Measurements from ENCODE around the gene CENPX.

Gene CENPX

GRCh38 chr17:82022310-82022980 is at the start of gene CENPX:
TSS of gene CENPX (minus strand) at chr17:82022878. CDS start at chr17:82022861, 17 bp downstream.
- in situ Hi-C loops (cut with HindIII; ENCODE audit: low sequenced_read_pairs), result no loop called here

DNA sequence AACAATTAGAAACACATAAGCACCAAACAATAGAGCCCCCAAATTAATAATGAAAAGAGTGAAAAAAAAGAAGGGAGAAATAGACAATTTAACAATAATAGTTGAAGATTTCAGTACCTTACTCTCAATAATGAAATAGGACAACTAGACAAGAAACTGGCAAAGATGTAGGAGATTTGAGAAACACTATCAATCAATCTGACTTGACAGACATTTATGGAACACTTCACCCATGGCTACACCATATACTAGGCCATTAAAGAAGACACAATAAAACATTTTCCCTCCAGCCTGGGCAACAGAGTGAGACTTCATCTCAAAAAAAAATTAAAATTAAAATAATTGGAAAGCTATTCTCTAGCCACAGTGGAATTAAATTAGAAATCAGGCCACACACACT is 47.9 kb upstream of the CENPX start:
- in situ Hi-C loops (cut with HindIII; ENCODE audit: low sequenced_read_pairs), result no loop called here

- in situ Hi-C loops (cut with HindIII; ENCODE audit: low sequenced_read_pairs), result no loop called here
These were observed 43.1 kb upstream of the CENPX start, which contains the start of gene DUS1L for GRCh38 chr17:82065638-82066303. TSS of gene DUS1L (minus strand) at chr17:82065804. CDS start at chr17:82065059, 745 bp downstream.

GRCh38 chr17:82065193-82065637 is 42.5 kb upstream of the CENPX start:
- in situ Hi-C loops (cut with HindIII; ENCODE audit: low sequenced_read_pairs), result no loop called here

GRCh38 chr17:82064433-82065192 is 41.9 kb upstream of the CENPX start:
- in situ Hi-C loops (cut with HindIII; ENCODE audit: low sequenced_read_pairs), result no loop called here

- in situ Hi-C loops (cut with HindIII; ENCODE audit: low sequenced_read_pairs), result no loop called here
These were observed 41.0 kb upstream of the CENPX start for GRCh38 chr17:82063424-82064415.

DNA sequence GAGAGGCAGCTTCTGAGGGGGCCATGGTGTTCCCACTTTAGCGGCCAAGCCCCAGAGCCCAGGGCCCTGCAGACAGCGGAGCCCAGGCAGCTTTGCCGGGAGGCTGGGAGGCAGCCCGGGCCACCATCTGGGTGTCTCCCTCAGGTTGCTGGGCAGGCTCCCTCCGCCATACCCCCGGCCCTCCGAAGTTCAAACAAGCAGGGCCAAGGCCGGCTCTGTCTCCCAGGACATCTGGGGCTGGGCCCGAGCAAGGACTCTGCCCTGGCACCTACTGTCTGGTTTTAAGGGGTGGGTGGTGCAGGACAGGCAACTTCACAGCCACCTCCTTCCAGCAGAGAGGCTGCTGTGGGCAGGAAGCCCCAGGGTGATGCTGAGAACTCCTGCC is 40.3 kb upstream of the CENPX start:
- in situ Hi-C loops (cut with HindIII; ENCODE audit: low sequenced_read_pairs), result no loop called here

GRCh38 chr17:82062076-82062983 is 39.7 kb upstream of the CENPX start:
- in situ Hi-C loops (cut with HindIII; ENCODE audit: low sequenced_read_pairs), result no loop called here

GRCh38 chr17:82061047-82061925 is 38.6 kb upstream of the CENPX start:
- in situ Hi-C loops (cut with HindIII; ENCODE audit: low sequenced_read_pairs), result no loop called here

- in situ Hi-C loops (cut with HindIII; ENCODE audit: low sequenced_read_pairs), result no loop called here
These were observed 37.9 kb upstream of the CENPX start for GRCh38 chr17:82060614-82061013.

- in situ Hi-C loops (cut with HindIII; ENCODE audit: low sequenced_read_pairs), result no loop called here
These were observed 37.3 kb upstream of the CENPX start for GRCh38 chr17:82060001-82060380.

GRCh38 chr17:82059272-82060000 is 36.8 kb upstream of the CENPX start:
- in situ Hi-C loops (cut with HindIII; ENCODE audit: low sequenced_read_pairs), result no loop called here

DNA sequence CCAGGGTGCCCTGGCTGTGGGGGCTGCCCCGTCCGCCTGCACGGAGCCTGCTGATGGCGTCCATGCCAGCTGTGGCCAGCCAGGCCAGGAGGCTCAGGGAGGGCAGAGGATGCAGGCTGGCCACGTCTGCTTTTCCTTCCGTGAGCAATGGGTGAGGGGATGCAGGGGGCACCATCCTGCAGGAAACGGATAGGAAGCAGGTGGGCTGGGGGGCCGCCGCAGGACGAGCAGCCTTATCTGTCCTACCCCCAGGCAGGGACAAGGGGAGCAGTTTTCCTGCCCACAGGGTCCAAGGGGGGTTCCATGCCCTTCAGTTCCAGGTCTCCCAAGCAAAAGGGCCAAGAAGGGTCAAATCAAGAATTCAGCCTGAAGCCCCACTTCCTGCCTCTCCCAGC is 36.2 kb upstream of the CENPX start:
- in situ Hi-C loops (cut with HindIII; ENCODE audit: low sequenced_read_pairs), result no loop called here

DNA sequence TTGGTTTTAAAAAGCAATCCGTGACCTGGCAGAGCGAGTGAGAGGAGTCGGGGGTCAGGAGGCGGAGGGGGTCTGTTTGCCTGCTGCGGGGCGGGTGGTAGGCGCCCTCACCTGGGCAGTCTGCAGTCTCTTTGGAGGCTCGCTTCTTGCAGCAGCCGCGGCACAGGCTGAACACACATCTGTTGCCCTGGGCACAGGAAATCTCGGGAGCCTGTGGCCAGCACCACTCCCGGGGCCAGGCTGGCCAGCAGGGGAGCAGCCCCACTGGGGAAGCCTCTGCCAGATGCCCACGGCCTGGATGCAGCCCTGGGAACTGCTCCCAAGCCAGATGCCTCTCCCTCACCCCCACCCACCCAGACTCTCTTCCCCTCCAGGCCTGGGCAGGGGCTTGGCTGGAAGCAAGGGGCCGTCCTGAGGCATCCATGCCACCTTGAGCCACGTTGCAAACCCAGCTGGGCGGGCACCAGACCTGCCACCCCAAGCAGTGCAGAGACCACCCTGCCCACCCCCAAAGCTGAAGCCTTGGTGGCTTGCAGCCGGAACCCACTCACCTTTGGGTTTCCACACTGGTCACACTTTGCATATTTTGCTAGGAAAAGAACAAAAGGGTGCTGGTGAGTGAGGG is 35.7 kb upstream of the CENPX start:
- in situ Hi-C loops (cut with HindIII; ENCODE audit: low sequenced_read_pairs), result no loop called here

GRCh38 chr17:82056729-82057621 is 34.3 kb upstream of the CENPX start:
- in situ Hi-C loops (cut with HindIII; ENCODE audit: low sequenced_read_pairs), result no loop called here

GRCh38 chr17:82055965-82056728 is 33.5 kb upstream of the CENPX start:
- in situ Hi-C loops (cut with HindIII; ENCODE audit: low sequenced_read_pairs), result no loop called here
